GM23338 (cell line): ENCODE data around the gene LEKR1.

Experiments
- CREB1 ChIP-seq: fragments of 250-450 bp; sonication (Bioruptor Pico); IDR thresholded peaks from 2 replicates; pipeline ENCODE4 v1.5.0; 2020; ENCODE audit warnings: low read depth, mild to moderate bottlenecking, moderate library complexity
- EZH2 ChIP-seq: fragments of 200-600 bp; sonication (generic); IDR thresholded peaks from one replicate; pipeline ENCODE4 v1.8.0; 2017; ENCODE audit warnings: antibody characterized with exemption, mild to moderate bottlenecking, low read depth; ENCODE audit not compliant: unreplicated experiment
- EZH2phosphoT487 ChIP-seq: fragments of 200-600 bp; sonication (generic); IDR thresholded peaks from one replicate; pipeline ENCODE4 v1.8.1; 2018; ENCODE audit warnings: antibody characterized with exemption; ENCODE audit not compliant: unreplicated experiment
- POLR2AphosphoS5 ChIP-seq: IDR thresholded peaks from 2 replicates; pipeline ENCODE4 v1.6.1; 2016; ENCODE audit warnings: antibody characterized with exemption, low read depth
- ZNF331 ChIP-seq: fragments of 250-450 bp; sonication (Bioruptor Pico); IDR thresholded peaks from 2 replicates; pipeline ENCODE4 v1.5.0; 2020; ENCODE audit warnings: low read depth, mild to moderate bottlenecking, moderate library complexity
- TF ChIP-seq, protein P1 (sequence below), 2 experiments: fragments of 200-600 bp in 1 of 2; sonication (generic) in 1 of 2; conservative IDR thresholded peaks; 2 replicates each; pipeline versions ENCODE4 v1.5.1 to v1.6.1; 2016 to 2017; ENCODE audit warnings: antibody characterized with exemption in 2 of 2, low read depth in 2 of 2, mild to moderate bottlenecking in 2 of 2, moderate library complexity in 1 of 2

DNA sequence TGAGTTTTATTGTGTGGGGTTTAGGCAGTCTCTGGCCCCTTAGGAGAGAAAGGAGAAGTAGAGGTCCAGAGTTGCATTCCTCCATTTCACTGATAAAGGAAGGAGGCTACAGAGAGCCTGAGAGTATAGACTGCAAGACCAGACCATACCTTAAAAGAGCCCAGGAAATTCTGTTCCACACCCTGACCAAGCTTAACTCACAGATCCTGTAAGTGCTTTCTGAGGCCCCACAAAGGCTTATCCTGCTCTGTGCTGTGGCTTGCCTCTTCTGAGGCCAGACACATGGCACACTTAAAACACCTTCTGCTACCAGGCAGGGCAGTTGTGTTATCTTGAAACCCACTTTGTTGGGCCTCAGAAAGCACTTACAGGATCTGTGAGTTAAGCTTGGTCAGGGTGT is 39.2 kb upstream of the LEKR1 start:
- no peak for TF ChIP-seq EZH2
- no peak for TF ChIP-seq CREB1 (CRISPR knock-in tag)
- TF ChIP-seq, protein P1, sequence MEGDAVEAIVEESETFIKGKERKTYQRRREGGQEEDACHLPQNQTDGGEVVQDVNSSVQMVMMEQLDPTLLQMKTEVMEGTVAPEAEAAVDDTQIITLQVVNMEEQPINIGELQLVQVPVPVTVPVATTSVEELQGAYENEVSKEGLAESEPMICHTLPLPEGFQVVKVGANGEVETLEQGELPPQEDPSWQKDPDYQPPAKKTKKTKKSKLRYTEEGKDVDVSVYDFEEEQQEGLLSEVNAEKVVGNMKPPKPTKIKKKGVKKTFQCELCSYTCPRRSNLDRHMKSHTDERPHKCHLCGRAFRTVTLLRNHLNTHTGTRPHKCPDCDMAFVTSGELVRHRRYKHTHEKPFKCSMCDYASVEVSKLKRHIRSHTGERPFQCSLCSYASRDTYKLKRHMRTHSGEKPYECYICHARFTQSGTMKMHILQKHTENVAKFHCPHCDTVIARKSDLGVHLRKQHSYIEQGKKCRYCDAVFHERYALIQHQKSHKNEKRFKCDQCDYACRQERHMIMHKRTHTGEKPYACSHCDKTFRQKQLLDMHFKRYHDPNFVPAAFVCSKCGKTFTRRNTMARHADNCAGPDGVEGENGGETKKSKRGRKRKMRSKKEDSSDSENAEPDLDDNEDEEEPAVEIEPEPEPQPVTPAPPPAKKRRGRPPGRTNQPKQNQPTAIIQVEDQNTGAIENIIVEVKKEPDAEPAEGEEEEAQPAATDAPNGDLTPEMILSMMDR (conservative IDR thresholded peaks at IDR 0.05; ENCODE audit: low read depth in 2 of 2), result no peak
- no peak for TF ChIP-seq POLR2AphosphoS5
- no peak for TF ChIP-seq ZNF331 (CRISPR knock-in tag)
- TF ChIP-seq EZH2phosphoT487, result no peak
